Erythroblast (primary cell): ENCODE data around the gene ZNF630.
"Not testable (repeated sequence)": the region's sequence is repeated elsewhere in the genome, so short reads cannot be mapped to it uniquely, and the experiment has no call there.

Source experiments
- DNase-seq, 2 experiments: peaks; one replicate each; lab custom pipeline; 2025; lab: John Stamatoyannopoulos, UW
- GATA1 ChIP-seq: IDR thresholded peaks from 2 replicates; pipeline ENCODE4 v1.6.1; 2011; ENCODE audit warnings: low read depth, mild to moderate bottlenecking, control low read depth, low read length, moderate library complexity
- POLR2A ChIP-seq: IDR thresholded peaks from 2 replicates; pipeline ENCODE4 v1.6.1; 2011; ENCODE audit warnings: mild to moderate bottlenecking, low read length

Gene ZNF630

DNA sequence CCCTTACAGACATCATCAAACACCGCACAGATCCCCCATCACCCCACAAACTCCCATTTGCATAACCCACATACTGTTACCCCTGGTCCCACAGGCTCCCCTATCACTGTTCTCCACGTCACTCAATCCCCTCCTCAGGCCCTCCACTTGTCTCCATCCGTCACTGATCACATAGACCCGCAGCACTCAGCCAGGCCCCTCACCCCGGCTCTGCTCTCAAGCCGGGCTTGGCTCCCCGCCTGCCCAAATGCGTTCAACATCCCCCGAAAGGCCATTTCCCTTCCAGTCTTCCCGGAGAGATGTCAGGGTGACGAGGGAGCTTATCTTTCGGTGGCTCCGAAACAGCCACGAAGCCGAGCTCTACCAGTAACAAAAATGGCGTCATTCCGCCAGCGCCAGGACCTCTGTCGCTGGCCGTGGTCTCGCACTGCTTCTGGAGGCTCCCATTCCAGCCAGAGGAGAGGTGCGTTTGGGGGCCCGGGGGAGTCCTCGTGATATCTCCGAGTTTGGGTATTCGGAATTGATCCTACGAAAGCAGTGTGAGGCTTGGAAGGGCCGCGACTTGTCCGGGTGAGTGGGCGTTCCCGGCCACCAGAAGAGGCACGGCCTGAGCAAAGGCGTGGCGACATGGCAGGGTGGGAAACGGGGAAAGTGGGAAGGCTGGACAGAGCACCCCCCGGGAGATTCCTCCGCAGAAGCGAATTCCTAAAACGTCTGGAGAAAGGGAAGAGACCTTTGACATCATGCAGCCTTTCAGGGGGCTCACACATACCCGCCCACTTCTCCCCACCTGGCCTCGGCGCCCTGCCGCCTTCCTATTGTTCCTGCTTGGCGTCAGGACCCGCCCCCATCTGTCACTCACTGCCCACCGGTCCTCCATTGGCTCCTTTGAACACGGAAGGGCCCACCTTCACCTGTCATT lies at the start of gene ZNF630:
Gene ZNF630 (minus strand): TSS at position 577 of the 922 bp plus-strand sequence. CDS start 4,754 bp downstream, outside the sequence.
- DNase-seq, result peak; percentile 2 to 12
- TF ChIP-seq GATA1 (no peak), POLR2A (no peak)

DNA sequence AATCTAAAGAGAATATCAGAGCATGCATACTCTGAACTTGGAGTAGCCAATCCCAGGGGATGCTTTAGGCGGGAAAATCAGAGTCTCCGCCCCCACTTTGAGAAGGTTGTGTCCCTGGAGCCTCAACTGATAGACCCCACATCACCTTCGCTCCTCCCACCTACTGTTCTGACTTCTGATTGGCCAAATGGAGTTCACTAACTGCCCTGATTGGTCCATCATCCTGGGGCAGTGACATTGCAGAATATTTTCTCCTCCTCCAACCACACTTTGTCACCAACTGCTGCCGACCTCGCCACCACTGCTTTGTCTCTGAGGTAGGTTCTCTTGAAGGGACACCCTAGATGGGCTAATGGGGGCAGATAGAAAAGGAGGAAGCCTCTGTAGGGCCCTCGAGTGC lies 36.3 kb upstream of the ZNF630 start:
- peak; percentile 0 to 1 for DNase-seq
- TF ChIP-seq POLR2A, result no peak
- no peak for TF ChIP-seq GATA1

DNA sequence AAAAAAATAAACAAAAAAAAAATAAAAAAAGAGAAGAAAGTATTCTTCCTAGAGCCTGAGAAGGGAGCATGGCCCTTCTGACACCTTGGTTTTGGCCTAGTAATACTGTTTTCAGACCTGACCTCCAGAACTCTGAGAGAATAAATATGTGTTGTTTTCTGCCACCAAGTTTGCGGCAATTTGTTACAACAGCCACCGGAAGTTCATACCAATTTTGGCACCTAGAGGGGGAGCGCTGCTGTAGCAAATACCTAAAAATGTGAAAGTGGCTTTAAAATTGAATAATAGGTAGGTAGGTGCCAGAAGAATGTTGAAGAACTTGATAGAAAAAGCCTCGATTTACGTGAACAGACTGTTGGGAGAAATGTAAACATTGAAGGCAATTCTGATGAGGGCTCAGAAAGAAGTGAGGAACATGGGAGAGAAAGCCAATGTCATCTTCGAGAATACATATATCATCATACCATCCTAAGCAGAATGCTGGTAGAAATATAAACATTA lies 31.5 kb upstream of the ZNF630 start:
- DNase-seq, result no peak
- TF ChIP-seq POLR2A (no peak), GATA1 (no peak)

DNA sequence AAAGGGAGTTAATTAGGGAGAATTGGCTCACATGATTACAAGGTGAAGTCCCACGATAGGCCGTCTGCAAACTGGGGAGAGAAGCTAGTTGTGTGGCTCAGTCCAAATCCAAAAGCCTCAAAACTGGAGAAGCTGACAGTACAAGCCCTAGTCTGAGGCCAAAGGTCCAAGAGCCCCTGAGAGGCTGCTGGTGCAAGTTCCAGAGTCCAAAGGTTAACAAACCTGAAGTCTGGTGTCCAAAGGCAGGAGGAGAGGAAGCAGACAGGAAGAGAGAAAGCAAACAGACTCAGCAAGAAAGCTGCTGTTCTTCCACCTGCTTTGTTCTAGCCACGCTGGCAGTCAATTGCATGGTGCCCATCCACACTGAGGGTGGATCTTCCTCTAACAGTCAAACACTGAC lies 30.0 kb upstream of the ZNF630 start:
- DNase-seq, result no peak
- TF ChIP-seq POLR2A (no peak), GATA1 (no peak)

DNA sequence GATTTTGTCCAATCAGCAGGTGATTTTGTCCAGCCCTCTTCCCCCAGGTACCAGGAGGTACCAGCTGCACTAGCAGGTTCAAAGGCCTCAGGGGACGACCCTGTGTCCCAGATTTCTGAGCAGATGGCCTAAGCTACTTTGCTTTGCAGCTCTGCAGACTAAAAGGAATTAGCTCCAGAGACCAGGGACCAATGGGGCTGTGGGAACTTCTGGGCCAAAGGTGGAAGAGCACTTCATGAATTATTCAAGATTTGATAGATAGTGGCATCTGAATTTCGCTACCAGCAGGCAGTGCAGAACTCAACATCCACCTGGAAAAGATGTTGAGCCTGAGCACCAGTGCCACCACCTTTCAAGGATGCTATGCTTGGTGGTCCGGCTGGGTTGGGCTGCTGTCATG lies 21.1 kb upstream of the ZNF630 start:
- DNase-seq, result not testable (repeated sequence)

DNA sequence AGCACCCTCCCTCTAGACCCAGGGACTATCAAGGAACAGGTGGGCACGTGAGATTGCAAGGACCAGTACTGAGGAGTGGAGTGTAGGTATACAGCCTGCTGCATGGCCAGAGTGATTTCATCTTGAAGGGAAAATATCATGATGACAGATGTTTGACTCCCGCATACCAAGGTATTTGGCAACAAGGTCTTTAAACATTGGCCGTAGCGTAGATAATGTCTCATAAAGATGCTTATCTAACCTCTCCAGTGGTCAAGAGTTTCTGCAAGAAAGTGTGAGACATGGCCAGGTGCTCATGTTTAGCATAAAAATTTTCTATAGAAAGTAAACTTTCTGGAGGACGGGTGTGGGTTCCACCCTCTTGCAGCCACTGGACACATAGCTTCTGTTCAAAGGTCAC lies 18.7 kb upstream of the ZNF630 start:
- DNase-seq, result no peak
- TF ChIP-seq POLR2A (no peak), GATA1 (no peak)

DNA sequence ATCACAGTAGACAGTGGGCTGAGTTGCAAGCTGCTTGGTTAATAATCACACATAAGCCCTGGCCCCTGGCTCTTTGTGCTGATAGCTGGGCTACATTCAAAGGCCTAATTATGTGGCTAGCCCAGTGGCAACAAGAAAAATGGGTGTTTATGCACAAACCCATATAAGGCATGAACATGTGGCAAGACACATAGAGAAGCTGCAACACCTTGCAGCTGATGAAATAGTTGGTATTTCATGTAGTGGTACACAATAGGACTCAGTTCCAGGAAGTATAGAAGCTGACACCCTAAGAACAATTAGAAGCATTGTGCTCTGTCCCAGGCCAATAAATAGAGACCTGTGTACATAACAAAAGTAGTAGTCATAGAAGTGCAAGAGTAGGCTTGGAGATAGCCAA lies 14.6 kb upstream of the ZNF630 start:
- TF ChIP-seq POLR2A (no peak), GATA1 (no peak)
- DNase-seq, result no peak

DNA sequence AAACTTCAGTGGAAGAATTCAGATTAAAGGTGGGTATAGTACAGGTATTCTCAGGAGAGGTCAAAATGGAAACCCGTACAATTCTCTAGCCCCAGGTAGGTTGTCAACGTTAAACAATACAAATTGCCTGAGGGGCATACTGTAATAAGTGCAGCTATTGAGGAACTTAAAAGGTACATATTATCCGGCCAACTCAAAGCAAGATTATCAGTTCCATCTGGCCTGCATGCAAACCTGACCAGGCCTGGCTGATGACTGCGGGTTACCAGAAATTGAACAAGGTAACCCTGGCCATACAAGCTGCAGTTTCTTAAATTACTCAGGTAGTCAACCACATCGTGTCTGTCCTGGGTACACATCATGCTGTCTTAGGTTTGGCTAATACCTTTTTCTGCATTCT lies 12.3 kb upstream of the ZNF630 start:
- TF ChIP-seq POLR2A (no peak), GATA1 (no peak)
- no peak for DNase-seq

DNA sequence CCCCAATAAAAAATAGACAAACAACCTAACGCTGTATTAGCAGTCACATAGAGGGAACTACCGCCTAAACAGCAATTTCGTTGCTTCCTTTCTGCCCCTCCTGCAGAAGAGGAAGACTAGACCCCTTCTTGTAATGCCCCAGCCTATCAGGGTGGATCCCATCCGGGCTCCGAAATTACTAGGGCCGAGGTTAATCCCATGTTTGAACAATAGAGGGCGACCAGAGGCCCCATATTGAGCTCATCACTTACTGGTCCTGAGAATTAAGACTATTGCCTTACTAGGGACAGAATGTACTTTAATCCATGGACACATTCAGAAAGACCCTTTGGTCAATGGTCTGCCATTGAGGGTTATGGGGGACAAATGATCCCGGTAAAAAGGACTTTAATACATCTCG lies 11.8 kb upstream of the ZNF630 start:
- TF ChIP-seq POLR2A (no peak), GATA1 (no peak)
- peak; percentile 29 to 54 for DNase-seq

DNA sequence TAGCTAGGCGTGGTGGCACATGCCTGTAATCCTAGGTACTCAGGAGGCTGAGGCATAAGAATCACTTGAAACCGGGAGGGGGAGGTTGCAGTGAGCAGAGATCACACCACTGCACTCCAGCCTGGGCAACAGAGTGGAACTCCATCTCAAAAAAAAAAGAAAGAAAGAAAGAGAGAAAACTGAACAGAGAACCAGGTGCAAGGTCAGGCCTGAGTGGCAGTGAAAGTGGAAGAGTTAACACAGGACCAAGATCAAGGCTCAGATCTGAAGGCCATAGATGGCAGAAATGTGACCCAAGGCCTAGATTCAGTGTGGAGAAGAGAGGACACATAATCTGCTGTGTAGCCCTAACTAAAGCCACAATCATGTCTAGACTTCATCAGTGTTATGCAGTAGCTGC lies 4.9 kb upstream of the ZNF630 start:
- TF ChIP-seq GATA1 (no peak), POLR2A (no peak)
- no peak for DNase-seq

DNA sequence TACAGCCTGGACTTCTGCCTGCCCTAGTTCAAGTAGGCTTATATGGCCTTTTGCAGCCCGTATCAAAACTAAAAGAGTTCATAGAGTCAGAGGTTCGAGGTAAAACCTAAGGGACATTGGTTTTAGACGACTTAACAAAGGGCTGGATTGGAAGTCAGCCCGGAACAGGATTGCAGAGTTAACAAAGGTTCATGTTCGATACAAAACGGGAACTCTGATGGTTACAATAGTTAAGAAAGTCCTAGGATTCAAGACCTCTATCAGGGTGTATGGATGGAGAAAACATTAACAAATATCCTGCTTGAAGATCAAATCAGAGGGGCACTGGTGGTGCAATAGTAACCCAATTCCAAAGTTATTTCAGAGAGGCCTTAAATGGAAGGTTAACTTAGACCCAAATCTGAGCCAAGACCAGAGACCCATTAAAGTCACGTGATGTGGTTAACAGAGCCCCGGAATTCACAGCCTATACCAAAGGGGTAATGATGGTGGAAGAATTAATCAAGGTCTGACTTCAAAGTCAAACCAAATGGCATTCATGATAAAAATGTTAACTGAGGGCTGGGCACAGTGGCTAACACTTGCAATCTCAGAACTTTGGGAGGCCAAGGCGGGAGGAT lies 656 bp upstream of the ZNF630 start:
- no peak for DNase-seq
- TF ChIP-seq GATA1 (no peak), POLR2A (no peak)

DNA sequence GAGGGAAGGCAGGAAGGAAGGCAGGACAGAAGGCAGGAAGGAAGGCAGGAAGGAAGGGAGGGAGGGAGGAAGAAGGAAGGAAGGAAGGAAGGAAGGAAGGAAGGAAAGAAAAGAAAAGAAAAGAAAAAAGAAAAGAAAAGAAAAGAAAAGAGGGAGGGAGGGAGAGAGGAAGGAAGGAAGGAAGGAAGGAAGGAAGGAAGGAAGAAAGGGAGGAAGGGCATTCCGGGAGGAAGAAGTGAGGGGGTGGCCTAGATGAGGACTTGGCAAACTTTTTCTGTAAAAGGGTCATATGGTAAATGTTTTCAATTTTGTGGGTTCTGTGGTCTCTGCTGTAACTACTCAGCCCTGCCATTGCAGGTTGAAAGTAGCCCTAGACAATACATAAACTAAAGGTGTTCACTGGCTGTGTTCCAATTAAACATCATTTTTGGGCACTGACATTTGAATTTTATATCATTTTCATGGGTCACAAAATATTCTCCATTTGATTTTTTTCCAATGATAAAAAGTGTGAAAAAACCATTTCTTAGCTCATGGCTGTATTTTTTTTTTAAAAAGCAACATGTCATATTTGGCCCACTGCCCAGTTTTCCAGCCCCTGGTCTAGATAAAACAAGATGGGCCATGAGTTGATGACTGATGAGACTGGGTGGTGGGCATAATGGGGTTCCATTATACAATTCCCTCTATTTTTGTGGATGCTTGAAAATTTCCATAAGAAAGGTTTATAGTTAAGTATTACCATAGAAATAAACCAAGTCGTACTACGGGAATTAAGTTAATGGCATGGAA lies 3.1 kb downstream of the ZNF630 start:
- DNase-seq, result peak; percentile 0 to 4

DNA sequence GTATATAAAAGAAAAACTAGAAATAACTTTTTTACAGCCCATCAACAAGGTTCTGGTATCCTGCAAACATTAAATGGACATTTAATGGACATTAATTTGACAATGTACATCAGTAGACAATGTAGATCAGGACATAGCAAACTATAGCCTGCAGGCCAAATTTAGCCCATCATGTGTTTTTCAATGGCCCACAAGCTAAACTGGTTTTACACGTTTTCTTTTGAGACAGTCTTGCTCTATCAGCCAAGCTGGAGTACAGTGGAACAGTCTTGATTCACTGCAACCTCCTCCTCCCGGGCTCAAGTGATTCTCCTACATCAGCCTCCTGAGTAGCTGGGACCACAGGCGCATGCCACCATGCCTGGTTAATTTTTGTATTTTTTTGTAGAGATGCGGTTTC lies 7.2 kb downstream of the ZNF630 start:
- DNase-seq, result no peak
- TF ChIP-seq GATA1 (no peak), POLR2A (no peak)

More for the DNA sequence above, 3.1 kb downstream of the ZNF630 start:
- TF ChIP-seq POLR2A, result no peak
- TF ChIP-seq GATA1, result no peak

DNA sequence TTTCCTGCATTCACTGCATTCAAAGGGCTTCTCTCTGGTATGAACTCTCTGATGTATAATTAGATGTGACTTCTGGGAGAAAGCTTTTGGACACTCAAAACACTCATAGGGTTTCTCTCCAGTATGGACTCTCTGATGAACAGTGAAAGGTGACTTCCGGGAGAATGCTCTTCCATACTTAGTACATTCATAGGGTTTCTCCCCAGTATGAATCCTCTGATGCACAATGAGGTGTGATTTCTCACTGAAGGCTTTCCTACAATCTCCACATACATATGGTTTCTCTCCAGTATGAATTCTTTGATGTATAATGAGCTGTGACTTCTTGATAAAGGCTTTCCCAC lies 12.2 kb downstream of the ZNF630 start:
- TF ChIP-seq POLR2A (no peak), GATA1 (no peak)
- no peak for DNase-seq

DNA sequence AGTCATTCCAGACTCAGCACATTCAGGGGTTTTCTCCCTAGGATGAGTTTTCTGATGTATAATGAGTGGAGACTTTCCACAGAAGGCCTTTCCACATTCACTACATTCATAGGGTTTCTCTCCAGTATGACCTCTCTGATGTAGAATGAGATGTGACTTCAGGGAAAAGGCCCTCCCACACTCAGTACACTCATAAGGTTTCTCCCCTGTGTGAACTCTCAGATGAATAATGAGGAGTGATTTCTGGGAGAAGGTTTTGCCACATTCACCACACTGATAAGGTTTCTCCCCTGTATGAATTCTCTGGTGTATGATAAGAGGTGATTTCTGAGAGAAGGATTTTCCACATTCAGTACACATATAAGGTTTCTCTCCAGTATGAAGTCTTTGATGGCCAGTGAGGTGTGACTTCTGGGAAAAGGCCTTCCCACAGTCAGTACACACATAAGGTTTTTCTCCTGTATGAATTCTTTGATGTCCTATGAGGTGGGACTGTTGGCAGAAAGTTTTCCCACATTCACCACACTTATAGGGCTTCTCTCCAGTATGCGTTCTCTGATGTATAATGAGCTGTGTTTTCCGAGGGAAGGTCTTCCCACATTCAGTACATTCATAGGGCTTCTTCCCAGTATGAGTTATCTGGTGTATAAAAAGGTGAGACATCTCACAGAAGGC lies 12.7 kb downstream of the ZNF630 start:
- DNase-seq, result no peak
- TF ChIP-seq GATA1, result no peak
- no peak for TF ChIP-seq POLR2A
